ENCODE measurements around the gene HAVCR2. TPM values are rescaled to one million over a fixed set of nuclear protein-coding genes. Genes with fewer than 3 reads are reported as not detected.

The HAVCR2 gene
- total RNA-seq (10 to 100 TPM; 17.2 to 37.8 (median 35.7) TPM), polyA plus RNA-seq (10 to 100 TPM in 2 of 3 donors, 1 to 10 TPM in 1; 7.8 to 11.5 (median 10.6) TPM)
- long read RNA-seq, donor 1, transcript HAVCR2-201 (7 exons, 2,907 nt) = major isoform, 7 of 11 reads
- long read RNA-seq, donor 1, partial matches to known transcripts = 0 of 11 reads
- long read RNA-seq, donor 1, other reads (novel, unspliced or antisense) = 0 of 11 reads
- long read RNA-seq, donor 2, partial matches to known transcripts = 0 of 6 reads
- long read RNA-seq, donor 2, other reads (novel, unspliced or antisense) = 0 of 6 reads

- intact Hi-C loops (cut with DNase I; ENCODE audit: low total_unique reads) = no loop called here
- H3K4me3 ChIP-seq = peak within 1 kb of the TSS in 7 of 8 donors; percentile 3 to 67 (median 31)
Measured at GRCh38 chr5:157108976-157109375, at the start of gene HAVCR2. HAVCR2 (minus strand) TSS chr5:157109044; CDS start chr5:157108983, 61 bp downstream.

DNA sequence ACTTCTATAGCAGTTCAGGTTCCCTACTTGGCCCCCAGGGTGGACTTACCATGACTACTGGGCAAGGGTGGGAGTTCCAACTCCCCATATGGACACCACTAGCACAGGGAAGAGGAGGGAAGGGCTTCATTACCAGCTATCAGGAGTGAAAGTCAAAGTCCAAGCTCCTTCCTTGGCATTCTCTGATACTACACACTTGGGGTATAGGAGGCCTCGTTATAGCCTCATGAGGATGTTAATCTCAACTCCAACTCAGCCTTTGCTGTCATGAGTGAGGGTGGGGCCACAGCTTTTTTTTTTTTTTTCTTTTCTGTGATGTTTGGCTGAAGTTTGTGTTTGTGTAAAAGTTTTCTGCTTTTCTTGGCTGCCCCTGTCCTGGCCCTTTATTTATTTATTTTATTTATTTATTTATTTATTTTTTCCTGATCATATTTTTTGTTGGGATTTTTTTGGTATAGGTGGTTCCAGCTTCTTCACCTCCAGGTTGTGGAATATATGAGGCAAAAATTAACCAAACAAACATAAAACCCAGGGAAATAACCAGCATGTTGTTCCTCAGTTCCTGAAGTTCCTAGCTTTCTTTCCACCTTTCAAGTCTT, 48.5 kb upstream of the HAVCR2 start:
- Histone ChIP-seq H3K9me3 (no peaks in the 10 kb centered on the region), H3K4me3 (no peak overlapping the region), H3K4me1 (no peaks in the 10 kb centered on the region), H3K36me3 (no peaks in the 10 kb centered on the region), H3K27ac (no peak overlapping the region), H3K27me3 (replicated peaks in 1 of 7) (no peaks in the 10 kb centered on the region)
- 90 to 97% (median 93%) methylated on average over 1 of the region's 1 CpG for WGBS, 5 donors
- DNase-seq = no peak
- intact Hi-C loops (cut with DNase I; ENCODE audit: low total_unique reads) = no loop called here
- no peak for TF ChIP-seq POLR2AphosphoS5 (IDR thresholded peaks at IDR 0.05)
- no peak for TF ChIP-seq POLR2A (IDR thresholded peaks at IDR 0.05)
- TF ChIP-seq, protein P1, sequence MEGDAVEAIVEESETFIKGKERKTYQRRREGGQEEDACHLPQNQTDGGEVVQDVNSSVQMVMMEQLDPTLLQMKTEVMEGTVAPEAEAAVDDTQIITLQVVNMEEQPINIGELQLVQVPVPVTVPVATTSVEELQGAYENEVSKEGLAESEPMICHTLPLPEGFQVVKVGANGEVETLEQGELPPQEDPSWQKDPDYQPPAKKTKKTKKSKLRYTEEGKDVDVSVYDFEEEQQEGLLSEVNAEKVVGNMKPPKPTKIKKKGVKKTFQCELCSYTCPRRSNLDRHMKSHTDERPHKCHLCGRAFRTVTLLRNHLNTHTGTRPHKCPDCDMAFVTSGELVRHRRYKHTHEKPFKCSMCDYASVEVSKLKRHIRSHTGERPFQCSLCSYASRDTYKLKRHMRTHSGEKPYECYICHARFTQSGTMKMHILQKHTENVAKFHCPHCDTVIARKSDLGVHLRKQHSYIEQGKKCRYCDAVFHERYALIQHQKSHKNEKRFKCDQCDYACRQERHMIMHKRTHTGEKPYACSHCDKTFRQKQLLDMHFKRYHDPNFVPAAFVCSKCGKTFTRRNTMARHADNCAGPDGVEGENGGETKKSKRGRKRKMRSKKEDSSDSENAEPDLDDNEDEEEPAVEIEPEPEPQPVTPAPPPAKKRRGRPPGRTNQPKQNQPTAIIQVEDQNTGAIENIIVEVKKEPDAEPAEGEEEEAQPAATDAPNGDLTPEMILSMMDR (IDR thresholded peaks at IDR 0.05 in 8 of 11, conservative IDR thresholded peaks at IDR 0.05 in 3 of 11) = no peak

More at GRCh38 chr5:157108976-157109375, at the start of gene HAVCR2:
- peaks cover 0 to 21% (median 0%) of the 10 kb centered on the region in 6 donors for H3K36me3 ChIP-seq
- 19 to 25% (median 20%) methylated on average over 4 of the region's 4 CpGs for WGBS, 5 donors
- peak within 1 kb of the TSS; percentile 78 to 96 (median 84) for H3K27ac ChIP-seq
- peaks cover 0 to 71% (median 36%) of the 10 kb centered on the region in 6 donors for H3K4me1 ChIP-seq
- peak; percentile 86 for DNase-seq
- TF ChIP-seq, protein P1 (IDR thresholded peaks at IDR 0.05 in 8 of 11, conservative IDR thresholded peaks at IDR 0.05 in 3 of 11) = no peak
- TF ChIP-seq POLR2A (IDR thresholded peaks at IDR 0.05) (peak in 1 of 3 donors; percentile 83), POLR2AphosphoS5 (IDR thresholded peaks at IDR 0.05) (peak in 1 of 3 donors; percentile 93)
- H3K27me3 ChIP-seq (replicated peaks in 1 of 7) = no peaks in the 10 kb centered on the region
- H3K9me3 ChIP-seq = no peaks in the 10 kb centered on the region

DNA sequence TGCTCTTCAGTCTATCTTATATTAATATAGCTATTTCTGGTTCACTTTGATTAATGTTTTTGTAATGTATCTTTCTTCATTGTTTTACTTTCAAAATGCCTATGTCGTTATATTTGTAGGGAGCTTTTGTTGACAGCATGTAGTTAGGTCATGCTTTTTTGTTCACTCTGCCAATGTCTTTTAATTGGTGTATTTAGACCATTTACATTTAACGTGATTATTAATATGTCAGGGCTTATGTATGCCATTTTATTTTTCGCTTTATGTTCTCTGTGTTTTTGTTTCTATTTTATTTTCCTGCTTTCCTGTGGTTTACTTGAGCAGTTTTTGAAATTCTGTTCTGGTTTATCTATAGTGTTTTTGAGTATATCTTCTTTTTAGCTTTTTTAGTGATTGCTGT, 46.5 kb upstream of the HAVCR2 start:
- DNase-seq = no peak
- Histone ChIP-seq H3K27ac (peak overlapping the region in 5 of 8 donors; percentile 2 to 47 (median 13)), H3K4me3 (no peak overlapping the region), H3K9me3 (no peaks in the 10 kb centered on the region), H3K27me3 (replicated peaks in 1 of 7) (no peaks in the 10 kb centered on the region), H3K36me3 (no peaks in the 10 kb centered on the region), H3K4me1 (no peaks in the 10 kb centered on the region)
- TF ChIP-seq POLR2AphosphoS5 (IDR thresholded peaks at IDR 0.05) (no peak), POLR2A (IDR thresholded peaks at IDR 0.05) (no peak)
- TF ChIP-seq, protein P1 (IDR thresholded peaks at IDR 0.05 in 8 of 11, conservative IDR thresholded peaks at IDR 0.05 in 3 of 11) = no peak
- intact Hi-C loops (cut with DNase I; ENCODE audit: low total_unique reads) = no loop called here
- 75 to 86% (median 84%) methylated on average over 3 of the region's 3 CpGs for WGBS, 5 donors

DNA sequence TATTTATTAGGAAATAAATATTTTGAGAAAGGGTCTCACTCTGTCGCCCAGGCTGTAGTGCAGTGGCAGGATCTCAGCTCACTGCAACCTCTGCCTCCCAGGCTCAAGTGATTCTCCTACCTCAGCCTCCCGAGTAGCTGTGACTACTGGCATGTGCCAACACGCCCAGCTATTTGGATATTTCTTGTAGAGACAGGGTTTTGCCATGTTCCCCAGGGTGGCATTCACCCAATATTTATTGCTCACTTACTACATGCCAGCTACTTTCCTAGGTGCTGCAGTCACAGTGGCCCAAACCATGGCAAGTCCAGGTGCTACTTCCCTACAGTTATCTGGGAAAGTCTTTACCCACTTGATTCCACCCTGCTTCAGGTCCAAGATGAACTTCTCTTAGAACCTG, 42.2 kb upstream of the HAVCR2 start:
- no peak overlapping the region for H3K4me3 ChIP-seq
- 87 to 91% (median 89%) methylated on average over 3 of the region's 3 CpGs for WGBS, 5 donors
- no peak for DNase-seq
- intact Hi-C loops (cut with DNase I; ENCODE audit: low total_unique reads) = loop anchor here (5.0 kb wide), 1 partner anchor 161 kb away; no protein-coding TSS in a partner anchor
- no peak overlapping the region for H3K27ac ChIP-seq
- TF ChIP-seq POLR2AphosphoS5 (IDR thresholded peaks at IDR 0.05) (no peak), POLR2A (IDR thresholded peaks at IDR 0.05) (no peak)
- TF ChIP-seq, protein P1 (IDR thresholded peaks at IDR 0.05 in 8 of 11, conservative IDR thresholded peaks at IDR 0.05 in 3 of 11) = no peak
- H3K4me1 ChIP-seq = peaks cover 0 to 10% (median 6%) of the 10 kb centered on the region in 6 donors
- no peaks in the 10 kb centered on the region for H3K36me3 ChIP-seq
- H3K9me3 ChIP-seq = no peaks in the 10 kb centered on the region
- H3K27me3 ChIP-seq (replicated peaks in 1 of 7) = no peaks in the 10 kb centered on the region
